Sigmoid colon (tissue), 4 donors: ENCODE measurements around the gene FGB.

ENCODE experiments used
- CTCF ChIP-seq, 4 experiments: fragments of 450-650 bp in 3 of 4; fragments of 200-600 bp in 1 of 4; IDR thresholded peaks; one replicate each; pipeline ENCODE4 v1.5.1; 2016 to 2019; ENCODE audit warnings: antibody characterized with exemption in 4 of 4, mild to moderate bottlenecking in 3 of 4, moderate library complexity in 2 of 4
- EP300 ChIP-seq, 4 donors: sonication (generic); formaldehyde crosslinking; IDR thresholded peaks; one replicate each; pipeline ENCODE4 v1.6.1; 2017; ENCODE audit warnings: antibody characterized with exemption in 4 of 4
- POLR2A ChIP-seq, 2 donors: fragments of 450-650 bp; IDR thresholded peaks; one replicate each; pipeline ENCODE4 v1.6.1; 2016; ENCODE audit warnings: antibody characterized with exemption in 2 of 2, mild to moderate bottlenecking in 2 of 2, moderate library complexity in 2 of 2
- POLR2AphosphoS5 ChIP-seq, 4 donors: sonication (generic); formaldehyde crosslinking; IDR thresholded peaks; one replicate each; pipeline ENCODE4 v1.6.1; 2017; ENCODE audit warnings: antibody characterized with exemption in 4 of 4

GRCh38 chr4:154578919-154579318 lies 16.1 kb downstream of the FGB start:
- TF ChIP-seq CTCF (IDR thresholded peaks at IDR 0.05) (no peak), POLR2A (IDR thresholded peaks at IDR 0.05) (no peak), EP300 (IDR thresholded peaks at IDR 0.05) (no peak), POLR2AphosphoS5 (IDR thresholded peaks at IDR 0.05) (no peak)
